ENCODE data around the gene ICAM2.
"Not testable (repeated sequence)": the region's sequence is repeated elsewhere in the genome, so short reads cannot be mapped to it uniquely, and the experiment has no call there.

Gene ICAM2

DNA sequence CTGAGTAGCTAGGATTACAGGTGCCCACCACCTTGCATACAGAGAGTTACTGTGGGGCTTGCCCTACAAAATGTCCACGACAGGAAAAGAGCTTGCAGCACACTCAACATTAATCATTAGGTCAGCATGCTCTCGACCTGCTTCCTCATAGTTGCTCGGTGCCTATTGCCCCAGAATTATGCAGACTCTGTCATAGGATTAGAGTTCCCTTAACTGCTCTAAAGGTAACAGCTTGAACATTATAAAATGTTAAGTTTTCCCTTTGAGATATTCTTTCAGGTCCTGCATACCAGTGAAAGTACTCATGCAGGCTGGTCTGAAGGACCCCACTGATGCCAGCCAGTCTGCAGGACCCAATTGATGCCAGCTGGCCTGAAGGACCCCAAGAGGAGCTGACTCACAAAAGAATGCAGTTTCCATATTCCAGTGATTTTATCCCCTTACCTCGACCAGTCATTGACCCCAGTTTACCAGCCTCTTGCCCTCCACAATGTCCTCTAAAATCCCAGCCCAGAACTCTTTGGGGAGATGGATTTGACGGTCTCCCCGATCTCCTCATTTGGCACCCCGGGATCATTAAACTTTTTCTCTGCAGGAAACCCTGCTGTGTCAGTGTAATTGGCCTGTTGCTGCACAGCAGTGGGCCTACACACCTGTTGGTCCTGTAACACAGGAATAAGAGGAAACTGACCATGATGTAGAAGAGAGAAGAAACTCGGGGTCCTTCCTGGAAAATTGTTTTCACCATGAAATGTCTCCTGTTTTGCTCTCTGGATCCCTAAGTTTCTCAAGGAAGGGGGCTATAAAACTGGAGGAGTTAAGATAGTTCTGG is 10.6 kb downstream of the ICAM2 start:
- DNase-seq (ENCODE audit: low spot score) = no peak

DNA sequence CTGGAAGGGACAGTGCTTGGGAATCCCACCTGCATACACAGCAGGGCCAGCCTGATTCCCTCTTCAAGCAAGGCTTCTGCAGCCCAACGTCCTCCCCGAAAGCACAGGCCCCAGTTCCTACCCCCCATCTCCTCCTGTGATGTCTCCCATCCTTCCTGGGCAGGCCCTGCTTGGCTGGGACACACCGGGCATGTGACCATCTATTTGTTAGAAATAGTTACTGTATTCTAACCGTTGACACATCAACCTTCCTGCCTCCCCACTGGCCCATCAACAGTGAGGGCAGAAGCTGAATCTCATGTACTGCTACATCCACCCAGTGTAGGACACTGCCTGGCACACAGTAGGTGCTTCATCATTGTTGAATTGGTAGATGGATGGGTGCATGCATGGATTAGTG is 11.6 kb downstream of the ICAM2 start:
- DNase-seq (ENCODE audit: low spot score) = no peak

DNA sequence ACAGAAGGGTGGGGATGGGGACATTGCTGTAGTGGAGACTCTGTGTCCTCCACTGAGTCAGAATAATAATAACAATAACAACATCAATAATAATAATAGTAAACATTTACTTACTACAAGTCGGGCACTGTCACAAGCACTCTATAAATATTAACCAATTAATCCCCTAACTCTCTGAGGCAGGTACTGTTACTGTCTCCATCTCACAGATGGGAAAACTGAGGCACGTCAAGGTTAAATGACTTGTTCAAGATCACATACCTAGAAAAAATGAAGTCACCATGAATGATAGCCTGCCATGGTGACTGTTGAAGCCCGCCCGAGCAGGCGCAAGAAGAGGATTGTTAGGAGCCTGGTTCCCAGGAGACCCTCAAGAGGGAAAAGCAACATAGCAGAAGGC is 12.1 kb downstream of the ICAM2 start:
- DNase-seq (ENCODE audit: low spot score) = no peak

DNA sequence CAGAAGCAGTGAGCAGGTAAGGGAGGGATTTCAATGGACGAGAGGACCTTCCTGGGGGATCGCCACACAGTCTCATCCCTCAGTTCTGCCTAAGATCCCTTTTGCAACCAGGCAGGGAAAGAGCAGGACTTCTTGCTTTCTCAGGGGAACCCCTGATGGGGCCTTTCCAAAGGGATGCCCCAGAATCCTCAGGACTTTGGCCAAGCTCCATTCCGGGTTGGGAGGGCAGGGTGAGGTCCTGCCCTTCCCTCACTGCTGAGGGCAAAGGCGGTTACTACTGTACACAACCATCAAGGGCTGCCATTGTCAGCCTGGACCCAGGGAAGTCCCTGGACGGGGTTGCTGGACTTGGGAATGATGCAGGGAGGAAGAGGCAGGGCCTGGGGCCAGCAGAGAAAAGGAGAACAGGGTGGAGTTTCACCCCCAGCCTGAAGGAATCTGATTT is 12.6 kb downstream of the ICAM2 start:
- DNase-seq (ENCODE audit: low spot score) = no peak

DNA sequence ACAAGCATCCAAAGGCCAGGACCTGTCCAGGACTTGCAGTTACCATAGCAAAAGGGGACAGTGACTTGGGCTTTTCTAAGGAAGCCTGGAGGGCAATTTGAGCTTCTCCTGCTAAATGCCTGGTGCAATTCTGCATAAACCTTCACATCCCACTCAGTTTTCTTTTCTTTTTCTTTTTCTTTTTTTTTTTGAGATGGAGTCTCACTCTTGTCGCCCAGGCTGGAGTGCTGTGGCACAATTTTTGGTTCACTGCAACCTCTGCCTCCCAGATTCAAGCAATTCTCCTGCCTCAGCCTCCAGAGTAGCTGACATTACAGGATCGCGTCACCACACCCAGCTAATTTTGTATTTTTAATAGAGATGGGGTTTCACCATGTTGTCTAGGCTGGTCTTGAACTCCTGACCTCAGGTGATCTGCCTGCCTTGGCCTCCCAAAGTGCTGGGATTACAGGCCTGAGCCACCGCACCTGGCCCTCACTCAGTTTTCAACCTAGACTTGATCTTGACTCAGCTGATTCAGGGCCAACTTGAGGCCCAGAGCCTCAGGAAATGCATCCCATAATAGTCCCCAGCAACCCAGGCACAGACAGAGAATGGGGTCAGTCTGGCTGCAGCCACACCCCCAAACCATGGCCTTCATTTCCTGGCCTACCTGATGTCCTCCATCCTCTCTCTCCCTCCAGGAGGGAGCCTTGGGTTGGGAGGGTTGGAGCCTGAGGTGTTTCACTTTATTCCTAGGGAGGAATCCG is 13.2 kb downstream of the ICAM2 start:
- DNase-seq (ENCODE audit: low spot score) = not testable (repeated sequence)

DNA sequence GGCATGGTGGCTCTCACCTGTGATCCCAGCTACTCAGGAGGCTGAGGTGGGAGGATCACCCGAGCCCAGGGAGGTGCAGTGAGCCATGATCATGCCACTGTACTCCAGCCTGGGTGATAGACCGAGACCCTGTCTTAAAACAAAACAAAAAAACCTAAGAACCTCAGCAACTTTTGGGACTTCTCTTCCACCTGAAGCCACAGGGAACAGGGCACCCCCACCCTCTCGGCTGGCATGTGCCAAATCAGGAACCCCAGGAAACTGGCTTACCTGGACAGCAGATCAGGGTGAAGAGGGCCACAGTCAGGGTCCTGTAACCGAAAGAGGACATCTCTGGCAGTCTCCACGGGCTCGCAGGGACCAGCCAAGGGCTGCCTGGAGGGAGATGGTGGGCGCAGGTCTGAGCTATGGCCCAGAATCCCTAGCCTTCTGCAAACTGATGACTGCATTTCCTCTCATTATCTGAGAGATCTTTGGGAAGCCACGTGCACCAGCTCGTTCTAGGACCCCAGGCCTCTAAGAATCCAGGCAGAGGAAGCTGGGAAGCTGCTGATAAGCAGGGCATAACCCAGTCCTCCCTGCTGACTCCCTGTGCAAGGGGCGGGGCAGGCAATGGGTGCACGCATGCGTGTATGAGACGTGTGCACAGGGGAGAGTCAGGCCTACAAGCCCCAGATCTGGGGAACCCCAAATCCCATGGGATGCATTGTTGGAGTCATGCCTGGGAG is 13.9 kb downstream of the ICAM2 start:
- DNase-seq (ENCODE audit: low spot score) = no peak

DNA sequence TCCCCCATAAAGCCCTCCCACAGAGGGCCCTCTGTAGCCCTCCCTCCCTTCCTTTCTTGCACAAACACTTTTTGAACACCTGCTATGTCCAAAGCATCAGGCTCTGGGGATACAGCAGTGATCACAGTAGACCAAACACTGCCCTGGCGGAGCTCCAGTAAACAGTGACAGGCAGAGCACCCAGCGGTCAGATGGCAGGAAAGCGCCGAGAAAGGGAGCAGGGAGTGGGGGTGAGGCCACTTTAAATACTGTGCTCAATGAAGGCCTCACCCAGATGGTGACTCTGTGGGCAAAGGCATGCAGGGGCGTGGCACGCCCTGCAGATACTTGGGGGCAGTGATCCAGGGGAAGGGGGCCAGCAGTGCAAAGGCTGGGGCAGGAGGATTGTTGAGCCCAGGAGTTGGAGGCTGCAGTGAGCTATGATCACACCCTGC is 14.7 kb downstream of the ICAM2 start:
- DNase-seq (ENCODE audit: low spot score) = no peak

DNA sequence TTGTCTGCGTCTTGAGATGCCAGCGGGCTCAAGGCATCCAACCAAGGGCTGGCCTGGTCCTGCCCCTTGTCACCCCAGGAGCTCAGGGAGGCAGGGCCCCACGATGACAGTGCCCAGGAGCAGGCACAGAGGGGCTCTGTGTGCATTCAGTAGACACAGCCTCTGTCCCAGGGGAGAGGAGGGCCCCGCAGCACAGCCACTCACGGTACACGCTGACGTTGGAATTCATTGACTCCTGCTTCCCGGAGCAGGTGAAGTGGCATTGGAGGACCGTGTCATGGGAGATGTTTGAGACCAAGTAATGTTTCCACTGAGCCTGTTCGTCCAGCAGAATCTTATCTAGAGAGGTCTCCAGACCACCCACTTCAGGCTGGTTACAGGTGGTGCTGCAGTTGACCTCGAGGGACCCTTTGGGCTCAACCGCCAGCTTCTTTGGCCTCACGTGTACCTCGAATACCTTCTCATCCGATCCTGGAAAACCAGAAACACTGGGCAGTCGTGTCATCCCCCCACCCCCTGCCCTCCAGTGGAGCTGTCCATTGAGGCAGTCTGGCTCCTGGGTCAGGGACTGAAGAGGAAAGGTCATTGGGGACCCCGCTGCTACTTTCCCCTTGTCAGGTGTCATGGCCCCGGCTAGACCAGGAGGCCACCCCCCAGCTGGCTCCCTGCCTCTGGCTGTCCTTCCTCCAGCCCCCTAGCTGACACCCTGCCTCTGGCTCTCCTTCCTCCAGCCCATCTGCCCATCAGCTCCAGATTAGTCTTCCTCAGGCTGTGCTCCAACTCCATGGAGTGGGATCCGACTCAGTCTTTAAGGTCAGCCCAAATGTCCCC is 15.3 kb downstream of the ICAM2 start:
- no peak for DNase-seq (ENCODE audit: low spot score)

DNA sequence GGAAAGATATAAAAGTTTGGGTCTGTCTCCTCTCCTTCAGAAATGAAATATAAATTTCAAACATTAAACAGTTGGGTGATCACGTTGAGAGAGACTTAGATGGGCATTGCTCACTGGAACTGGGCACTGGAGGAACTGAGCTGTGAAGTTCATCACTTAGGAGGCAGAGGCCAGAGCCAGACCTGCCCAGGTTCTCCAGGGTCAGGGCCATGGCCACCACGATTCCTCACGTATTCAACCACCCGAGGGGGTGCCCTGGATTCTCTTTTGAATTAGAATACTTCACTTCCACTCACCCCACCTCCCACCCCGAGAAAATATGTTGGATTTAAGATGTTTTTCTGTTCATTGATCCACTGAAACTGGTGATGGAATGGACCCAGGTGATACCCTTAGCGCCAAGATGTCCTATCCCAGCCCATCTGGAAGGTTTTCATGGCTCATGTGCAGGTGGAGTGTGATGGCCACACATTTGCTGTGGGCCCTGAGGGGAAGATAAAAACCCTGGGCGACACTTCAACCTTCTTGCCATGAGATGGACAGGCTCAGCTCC is 16.1 kb downstream of the ICAM2 start:
- DNase-seq (ENCODE audit: low spot score) = no peak

DNA sequence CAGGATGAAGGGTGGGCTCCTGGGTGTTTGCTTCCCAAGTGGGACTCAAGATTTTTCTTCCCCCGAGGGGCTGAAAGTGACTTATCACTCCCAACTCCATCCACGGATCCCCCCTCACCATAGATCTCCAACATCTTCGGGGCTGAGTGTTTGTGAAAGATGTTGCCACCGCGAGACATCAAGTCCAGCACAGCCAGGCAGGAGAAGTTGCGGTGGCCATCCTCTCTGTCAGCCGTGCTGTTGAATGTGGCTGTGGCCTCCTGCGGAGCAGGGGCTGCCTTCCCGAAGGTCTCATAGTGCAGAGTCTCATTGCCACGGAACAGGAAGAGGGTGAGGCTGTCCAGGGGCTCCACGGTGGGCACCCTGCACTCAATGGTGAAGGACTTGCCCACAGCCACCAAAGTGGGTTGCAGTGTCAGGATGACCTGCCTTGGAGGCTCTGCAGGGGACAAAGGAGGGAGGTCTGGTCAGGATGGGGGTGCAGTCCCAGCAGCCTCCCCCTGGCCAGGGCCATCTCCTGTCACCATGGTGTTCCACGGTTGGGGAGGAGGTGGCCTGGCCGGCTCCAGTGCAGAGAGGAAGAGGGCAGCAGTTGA is 16.8 kb downstream of the ICAM2 start:
- no peak for DNase-seq (ENCODE audit: low spot score)

DNA sequence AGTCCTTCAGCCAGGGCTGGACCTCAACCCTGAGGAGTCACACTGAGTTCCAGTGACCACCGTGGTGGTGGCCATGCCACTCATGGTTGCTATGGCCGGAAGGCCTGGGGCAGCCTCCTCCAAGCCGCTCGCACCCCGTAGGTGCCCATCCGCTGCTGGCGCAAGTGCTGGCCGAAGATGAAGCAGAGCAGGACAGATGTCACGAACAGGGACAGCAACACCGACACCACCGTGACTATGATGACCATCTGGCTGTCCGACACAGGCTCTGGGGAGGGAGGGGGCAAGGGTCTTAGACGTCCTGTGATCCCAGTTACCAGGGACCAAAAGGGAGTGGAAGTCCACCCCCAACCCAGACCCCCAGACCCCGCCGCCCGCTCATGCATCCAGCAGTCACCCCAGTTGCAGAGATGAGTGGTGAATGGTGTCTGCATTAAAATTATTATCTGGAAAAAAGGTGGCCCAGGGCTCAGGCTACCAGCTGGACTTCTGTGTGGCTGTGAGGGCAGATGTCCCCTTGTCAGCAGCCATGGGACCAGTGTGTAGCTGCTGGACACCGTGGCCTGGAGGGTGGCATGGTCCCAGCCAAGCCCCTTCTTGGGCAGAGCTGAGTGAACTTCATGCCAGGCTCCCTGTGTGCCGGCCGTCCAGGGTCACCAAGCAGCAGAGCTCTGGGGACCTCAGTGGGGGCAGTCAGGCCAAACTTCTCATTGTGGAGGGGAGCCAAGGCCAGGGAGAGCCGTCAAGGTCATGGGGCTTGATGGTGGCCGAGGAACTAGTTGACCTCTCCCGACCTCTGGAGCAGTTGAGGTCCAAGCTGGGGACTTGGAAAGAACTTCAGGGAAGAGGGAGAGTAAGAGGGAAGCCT is 17.5 kb downstream of the ICAM2 start:
- DNase-seq (ENCODE audit: low spot score) = no peak

DNA sequence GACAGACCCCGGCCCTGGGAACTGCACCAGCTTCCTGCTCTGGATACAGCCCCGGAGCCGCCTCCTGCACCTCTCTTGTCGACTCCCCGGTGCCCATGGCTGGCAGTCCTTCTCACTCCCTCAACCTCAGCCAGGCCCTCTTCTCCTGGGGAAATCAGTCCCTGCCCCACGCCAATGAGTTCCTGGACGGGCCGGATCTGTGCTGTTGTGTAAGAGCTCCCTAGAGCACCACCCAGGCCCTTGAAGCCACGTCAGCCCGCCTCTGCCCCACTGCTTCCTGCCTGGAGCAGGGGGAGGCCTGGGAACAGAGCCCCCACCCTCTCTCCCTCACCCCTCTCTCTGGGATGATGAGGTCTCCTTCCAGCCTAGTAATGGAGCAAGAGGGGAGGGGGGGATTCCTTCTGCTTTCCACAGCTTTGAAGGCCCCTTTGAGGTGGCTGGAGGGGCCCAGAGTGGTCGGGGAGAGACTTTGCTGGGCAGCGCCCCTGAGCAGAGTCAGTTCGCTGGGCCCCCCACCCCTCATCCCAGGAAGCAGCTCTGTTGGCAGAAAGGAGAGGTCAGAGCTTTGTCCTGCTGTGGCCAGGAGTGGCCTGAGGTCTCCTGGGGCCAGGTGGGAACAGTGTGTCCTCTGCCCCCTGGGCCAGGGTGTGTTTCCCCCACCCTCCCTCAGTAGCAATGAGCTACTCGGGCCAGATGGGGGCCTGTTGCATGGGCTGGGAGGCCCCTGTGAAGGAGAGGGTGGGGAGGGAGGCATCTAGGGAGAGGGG is 18.5 kb downstream of the ICAM2 start:
- DNase-seq (ENCODE audit: low spot score) = no peak

DNA sequence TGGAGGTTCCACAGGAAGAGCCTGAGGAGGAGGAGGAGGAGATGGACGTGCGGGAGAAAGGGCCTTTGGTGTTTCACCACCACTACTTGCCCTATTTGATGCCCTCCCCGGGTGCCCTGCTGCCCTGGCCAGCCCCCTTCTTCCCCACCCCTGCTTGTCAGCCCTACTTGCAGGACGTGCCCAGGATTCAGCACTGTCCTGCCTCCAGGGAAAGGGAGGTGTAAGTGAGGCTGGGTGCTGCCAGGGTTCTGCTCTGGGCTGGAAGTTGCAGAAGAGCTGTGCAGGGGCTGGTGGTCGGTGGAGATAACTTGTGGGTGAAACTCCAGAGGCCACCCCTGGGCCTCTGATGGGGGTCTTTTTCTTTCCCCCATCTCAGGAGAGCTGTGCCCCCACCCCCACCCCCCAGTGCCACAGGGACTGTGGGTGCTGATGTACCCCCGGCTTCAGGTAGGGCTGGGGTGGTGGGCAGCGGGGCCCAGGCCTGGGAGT is 19.3 kb downstream of the ICAM2 start:
- no peak for DNase-seq (ENCODE audit: low spot score)

DNA sequence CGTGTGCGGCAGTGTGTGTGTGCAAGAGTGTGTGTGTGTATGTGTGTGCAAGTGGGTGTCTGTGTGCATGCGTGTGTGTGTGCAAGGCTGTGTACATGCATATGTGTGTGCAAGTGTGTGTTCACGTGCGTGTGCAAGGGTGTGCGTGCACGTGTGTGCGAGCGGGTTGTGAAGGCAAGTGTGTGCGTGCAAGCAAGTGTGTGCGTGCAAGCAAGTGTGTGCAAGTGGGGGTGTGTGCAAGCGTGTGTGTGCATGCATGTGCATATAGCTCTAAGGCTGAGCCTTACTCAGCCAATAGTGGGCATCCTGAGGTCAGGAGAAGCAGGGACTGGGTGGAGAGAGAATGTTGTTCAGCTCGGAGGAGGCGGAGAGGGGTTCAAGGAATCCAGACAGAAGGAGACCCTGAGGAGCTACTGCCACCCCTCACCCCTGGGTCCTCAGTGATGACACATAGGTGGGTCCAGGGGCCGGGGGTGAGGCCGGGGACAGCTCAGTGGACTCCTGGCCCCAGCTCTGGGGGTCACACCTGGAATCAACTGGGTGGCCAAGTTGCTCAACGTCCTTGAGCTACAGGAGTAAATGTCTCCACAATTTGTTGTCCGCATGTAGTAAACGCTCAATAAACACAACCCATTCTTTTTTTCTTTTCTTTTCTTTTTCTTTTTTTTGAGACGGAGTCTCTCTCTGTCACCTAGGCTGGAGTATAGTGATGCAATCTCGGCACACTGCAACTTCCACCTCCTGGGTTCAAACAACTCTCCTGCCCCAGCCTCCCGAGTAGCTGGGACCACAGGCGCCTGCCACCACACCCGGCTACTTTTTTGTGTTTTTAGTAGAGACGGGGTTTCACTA is 20.5 kb downstream of the ICAM2 start:
- DNase-seq (ENCODE audit: low spot score) = no peak

DNA sequence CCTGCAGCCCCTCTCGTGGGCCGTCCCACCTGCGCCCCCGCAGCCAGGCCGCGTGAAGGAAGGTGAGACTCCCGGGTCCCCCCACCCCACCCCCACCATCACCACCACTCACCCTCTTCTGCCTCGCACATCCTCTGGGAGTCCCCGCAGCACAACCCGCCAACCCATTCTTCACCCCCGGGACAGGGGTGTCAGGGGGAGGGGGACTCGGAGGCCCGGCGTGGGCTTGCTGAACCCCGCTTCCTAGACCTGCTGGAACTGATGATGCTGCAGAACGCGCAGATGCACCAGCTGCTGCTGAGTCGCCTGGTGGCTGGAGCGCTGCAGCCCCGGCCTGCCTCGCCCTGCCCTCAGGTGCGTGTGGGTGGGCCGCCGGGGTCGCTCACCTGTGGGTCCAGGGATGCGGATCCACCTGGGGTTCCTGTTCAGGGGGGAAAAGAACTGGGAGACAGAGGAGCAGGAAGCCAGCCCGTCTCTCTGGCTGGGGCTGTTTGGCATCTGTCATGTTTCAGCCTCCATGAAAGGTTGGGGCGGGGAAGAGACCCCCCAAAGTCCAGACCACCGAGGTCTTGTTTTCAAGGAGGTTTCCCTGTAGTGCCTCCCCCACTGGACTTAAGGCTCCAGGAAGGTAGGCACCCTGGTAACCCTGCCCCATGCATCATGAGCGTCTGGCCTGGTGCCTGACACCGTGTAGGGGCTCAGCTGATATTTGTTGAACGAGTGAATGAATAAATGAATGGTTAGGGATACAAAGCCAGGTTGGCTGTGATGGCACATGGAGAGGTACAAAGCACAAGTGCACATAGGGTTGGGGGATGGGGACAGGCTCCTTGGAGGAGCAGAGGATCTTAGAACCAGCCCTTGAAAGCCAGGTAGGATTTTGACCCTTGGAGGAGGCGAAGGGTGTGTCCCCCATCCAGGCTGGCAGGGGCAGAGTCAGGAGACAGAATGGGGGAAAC is 21.4 kb downstream of the ICAM2 start:
- no peak for DNase-seq (ENCODE audit: low spot score)

DNA sequence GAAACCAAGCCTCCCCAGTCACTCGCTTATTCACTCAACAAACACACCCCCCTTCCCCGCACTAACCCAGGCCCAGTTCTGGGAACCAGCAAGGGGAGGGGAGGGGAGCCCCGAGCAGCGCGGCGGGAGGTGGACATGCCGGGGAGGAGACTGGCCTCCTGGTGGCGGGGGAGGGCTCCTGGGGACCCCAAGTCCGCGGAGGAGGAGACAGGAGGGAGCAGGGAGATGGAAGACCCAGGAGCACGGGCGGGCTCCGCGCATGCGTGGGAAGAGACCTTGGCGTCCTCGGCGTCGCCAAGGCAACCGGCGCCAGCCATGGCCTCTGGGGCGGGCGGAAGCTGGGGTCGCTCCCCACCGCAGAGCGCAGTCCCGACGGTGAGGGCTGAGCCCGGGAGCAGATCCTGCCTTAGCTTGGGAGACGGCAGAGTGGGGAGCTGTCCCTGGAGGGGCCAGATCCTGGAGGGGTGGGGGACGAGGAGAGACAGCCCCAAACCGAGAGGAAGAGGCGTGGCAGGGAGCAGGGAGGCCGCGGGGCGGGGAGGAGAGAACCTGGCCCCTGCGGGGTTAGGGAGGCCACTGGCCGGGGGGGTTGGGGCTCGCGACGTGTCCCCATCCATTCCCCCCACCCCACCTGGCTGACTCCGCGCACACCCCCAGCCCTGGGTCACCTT is 22.2 kb downstream of the ICAM2 start, which contains the start of gene PRR29:
Gene PRR29, plus strand, starts transcription at position 302 of the 671 bp plus-strand sequence. Its CDS starts 14 bp downstream, at position 316.
- peak; percentile 33 for DNase-seq (ENCODE audit: low spot score)
